ENCODE data around the gene CCDC136.

Gene CCDC136

GRCh38 chr7:128821724-128822123 is 30.0 kb downstream of the CCDC136 start:
- TF ChIP-seq CTCF (conservative IDR thresholded peaks at IDR 0.05; ENCODE audit: low read length) (no peak), EZH2phosphoT487 (IDR thresholded peaks at IDR 0.05; ENCODE audit: borderline replicate concordance) (no peak)
- Histone ChIP-seq H3K27me3 (ENCODE audit: insufficient read depth, low read length, poor library complexity, severe bottlenecking) (no peaks in the 10 kb centered on the region), H3K4me3 (ENCODE audit: low read length, poor library complexity, severe bottlenecking) (no peak overlapping the region), H3K9ac (ENCODE audit: low read depth, low read length, poor library complexity, severe bottlenecking) (no peak overlapping the region), H3K9me2 (replicated peaks; ENCODE audit: low read depth, low read length) (no peaks in the 10 kb centered on the region), H3K36me3 (ENCODE audit: insufficient read depth, low read length) (no peaks in the 10 kb centered on the region), H3K79me2 (ENCODE audit: insufficient read depth, low read length) (no peaks in the 10 kb centered on the region), H3K4me1 (ENCODE audit: insufficient read depth, low read length, poor library complexity, severe bottlenecking) (peaks cover 17% of the 10 kb centered on the region), H3K9me3 (ENCODE audit: insufficient read depth, low read depth, low read length) (no peaks in the 10 kb centered on the region), H2AFZ (ENCODE audit: low read length) (no peak overlapping the region), H4K20me1 (ENCODE audit: insufficient read depth, low read length, poor library complexity, severe bottlenecking) (no peaks in the 10 kb centered on the region), H3K4me2 (ENCODE audit: low read depth, low read length, poor library complexity, severe bottlenecking) (no peak overlapping the region), H3F3A (ENCODE audit: low read depth) (no peaks in the 10 kb centered on the region)

GRCh38 chr7:128826512-128826911 is 34.7 kb downstream of the CCDC136 start:
- TF ChIP-seq EZH2phosphoT487 (IDR thresholded peaks at IDR 0.05; ENCODE audit: borderline replicate concordance), result no peak
- TF ChIP-seq CTCF (conservative IDR thresholded peaks at IDR 0.05; ENCODE audit: low read length), result no peak
- H3K36me3 ChIP-seq (ENCODE audit: insufficient read depth, low read length), result no peaks in the 10 kb centered on the region
- peaks cover 5% of the 10 kb centered on the region for H3K4me1 ChIP-seq (ENCODE audit: insufficient read depth, low read length, poor library complexity, severe bottlenecking)
- H3K79me2 ChIP-seq (ENCODE audit: insufficient read depth, low read length), result peaks cover 11% of the 10 kb centered on the region
- H3F3A ChIP-seq (ENCODE audit: low read depth), result no peaks in the 10 kb centered on the region
- H3K9ac ChIP-seq (ENCODE audit: low read depth, low read length, poor library complexity, severe bottlenecking), result no peak overlapping the region
- H3K4me3 ChIP-seq (ENCODE audit: low read length, poor library complexity, severe bottlenecking), result no peak overlapping the region
- no peak overlapping the region for H2AFZ ChIP-seq (ENCODE audit: low read length)
- H3K9me2 ChIP-seq (replicated peaks; ENCODE audit: low read depth, low read length), result no peaks in the 10 kb centered on the region
- no peaks in the 10 kb centered on the region for H4K20me1 ChIP-seq (ENCODE audit: insufficient read depth, low read length, poor library complexity, severe bottlenecking)
- H3K4me2 ChIP-seq (ENCODE audit: low read depth, low read length, poor library complexity, severe bottlenecking), result no peak overlapping the region
- H3K9me3 ChIP-seq (ENCODE audit: insufficient read depth, low read depth, low read length), result no peaks in the 10 kb centered on the region
- no peaks in the 10 kb centered on the region for H3K27me3 ChIP-seq (ENCODE audit: insufficient read depth, low read length, poor library complexity, severe bottlenecking)

GRCh38 chr7:128826916-128827247 is 35.1 kb downstream of the CCDC136 start:
- H3K9ac ChIP-seq (ENCODE audit: low read depth, low read length, poor library complexity, severe bottlenecking), result no peak overlapping the region
- no peak overlapping the region for H3K4me3 ChIP-seq (ENCODE audit: low read length, poor library complexity, severe bottlenecking)
- H3F3A ChIP-seq (ENCODE audit: low read depth), result no peaks in the 10 kb centered on the region
- H2AFZ ChIP-seq (ENCODE audit: low read length), result no peak overlapping the region
- H4K20me1 ChIP-seq (ENCODE audit: insufficient read depth, low read length, poor library complexity, severe bottlenecking), result no peaks in the 10 kb centered on the region
- no peak overlapping the region for H3K4me2 ChIP-seq (ENCODE audit: low read depth, low read length, poor library complexity, severe bottlenecking)
- peaks cover 11% of the 10 kb centered on the region for H3K79me2 ChIP-seq (ENCODE audit: insufficient read depth, low read length)
- TF ChIP-seq CTCF (conservative IDR thresholded peaks at IDR 0.05; ENCODE audit: low read length), result no peak
- TF ChIP-seq EZH2phosphoT487 (IDR thresholded peaks at IDR 0.05; ENCODE audit: borderline replicate concordance), result no peak
- no peaks in the 10 kb centered on the region for H3K9me2 ChIP-seq (replicated peaks; ENCODE audit: low read depth, low read length)
- no peaks in the 10 kb centered on the region for H3K27me3 ChIP-seq (ENCODE audit: insufficient read depth, low read length, poor library complexity, severe bottlenecking)
- no peaks in the 10 kb centered on the region for H3K9me3 ChIP-seq (ENCODE audit: insufficient read depth, low read depth, low read length)
- no peaks in the 10 kb centered on the region for H3K36me3 ChIP-seq (ENCODE audit: insufficient read depth, low read length)
- peaks cover 9% of the 10 kb centered on the region for H3K4me1 ChIP-seq (ENCODE audit: insufficient read depth, low read length, poor library complexity, severe bottlenecking)

Data from Loucy (cell line).